ENCODE measurements around the gene RNF167. TPM values are rescaled to one million over a fixed set of nuclear protein-coding genes. Genes with fewer than 3 reads are reported as not detected.

RNF167 gene
- total and polyA plus RNA-seq, 2 donors (not counting 3 experiments of a cell fraction or from before 2014, with no cell fraction given): 60.2 to 87.6 TPM

- intact Hi-C loops (cut with micrococcal nuclease): loop anchor here (2.0 kb wide), 1 partner anchor 41 kb away; no protein-coding TSS in a partner anchor
Measured at GRCh38 chr17:4949321-4950074, 9.4 kb downstream of the RNF167 start.

More at GRCh38 chr17:4949321-4950074, 9.4 kb downstream of the RNF167 start:
- peak overlapping the region; percentile 58 for H3K9ac ChIP-seq (replicated peaks; ENCODE audit: extremely low read depth, insufficient read depth, low read length)
- H3K79me2 ChIP-seq (ENCODE audit: control insufficient read depth, insufficient read depth, low read length): peaks cover 38% of the 10 kb centered on the region
- H3K27me3 ChIP-seq (ENCODE audit: control insufficient read depth in 2 of 2, insufficient read depth in 2 of 2, low read length in 2 of 2): no peaks in the 10 kb centered on the region
- BruUV-seq (replicated peaks): no TSS peak
- CTCF ChIA-PET: interaction anchor here (1.5 to 2.8 kb wide), 2 partner anchors 18 to 41 kb away, joined by 5 to 12 read pairs; partner anchors contain the start of gene SPAG7
- POLR2A ChIA-PET: interaction anchor here (3.1 kb wide), 1 partner anchor 18 kb away, joined by 15 read pairs; the partner anchor contains the start of gene SPAG7
- peak; percentile 42 for DNase-seq (ENCODE audit: low read depth, low spot score)
- dilution Hi-C loops (cut with MboI; ENCODE audit: extremely low pct_ligation_motif_present, low sequenced_read_pairs): no loop called here
- H3K9me3 ChIP-seq (replicated peaks; ENCODE audit: control insufficient read depth, insufficient read depth, low read length): no peaks in the 10 kb centered on the region
- H4K20me1 ChIP-seq (replicated peaks; ENCODE audit: control insufficient read depth, extremely low read depth, insufficient read depth, low read length): no peaks in the 10 kb centered on the region
- FAIRE-seq: peak; percentile 62
- H3K9me1 ChIP-seq (replicated peaks; ENCODE audit: control insufficient read depth, extremely low read depth, insufficient read depth, low read length): no peaks in the 10 kb centered on the region
- H3K27ac ChIP-seq (ENCODE audit: insufficient read depth, low read depth, low read length): peak overlapping the region; percentile 90
- TF ChIP-seq FOS (IDR thresholded peaks at IDR 0.05; ENCODE audit: borderline replicate concordance, insufficient read depth, low read length): peak; percentile 33
- no peak for TF ChIP-seq CTCF (IDR thresholded peaks at IDR 0.05; ENCODE audit: extremely low read depth in 1 of 2, insufficient read depth in 1 of 2, low read depth in 1 of 2, low read length in 2 of 2)
- peak; percentile 42 for TF ChIP-seq POLR2AphosphoS5 (IDR thresholded peaks at IDR 0.05; ENCODE audit: insufficient read depth, low read depth, low read length)
- TF ChIP-seq JUN (IDR thresholded peaks at IDR 0.05; ENCODE audit: borderline replicate concordance, insufficient read depth, insufficient read length, low read depth): no peak
- H3K4me3 ChIP-seq (replicated peaks in 1 of 3; ENCODE audit: insufficient read depth in 1 of 3, low read depth in 1 of 3, low read length in 3 of 3): peak overlapping the region; percentile 7 to 99 (median 81)
- peaks cover 7 to 13% of the 10 kb centered on the region in 2 experiments for H3K36me3 ChIP-seq (ENCODE audit: control insufficient read depth in 2 of 2, extremely low read depth in 1 of 2, insufficient read depth in 2 of 2, low read length in 2 of 2)
- peak overlapping the region; percentile 49 for H2AFZ ChIP-seq (ENCODE audit: low read depth, low read length)
- peaks cover 45% of the 10 kb centered on the region for H3K4me1 ChIP-seq (ENCODE audit: control insufficient read depth, extremely low read depth, insufficient read depth, low read length)
- H3K4me2 ChIP-seq (ENCODE audit: insufficient read depth, low read length): peak overlapping the region; percentile 88

All from endothelial cell of umbilical vein (primary cell).